Measurements from ENCODE around the gene TRO.

TRO gene

GRCh38 chrX:54920610-54921426, at the start of gene TRO:
TRO (plus strand) TSS chrX:54920824; CDS start chrX:54922247, 1,423 bp downstream.
- peak; percentile 30 for DNase-seq

- no peak for DNase-seq
Measured at GRCh38 chrX:54885740-54886139, 34.9 kb upstream of the TRO start.

GRCh38 chrX:54891573-54891972, 29.1 kb upstream of the TRO start:
- peak; percentile 65 for DNase-seq

- no peak for DNase-seq
Measured at GRCh38 chrX:54894159-54894558, 26.5 kb upstream of the TRO start.

GRCh38 chrX:54909941-54910340, 10.7 kb upstream of the TRO start:
- no peak for DNase-seq

- peak; percentile 72 for DNase-seq
Measured at GRCh38 chrX:54921427-54922021, 900 bp downstream of the TRO start.

GRCh38 chrX:54922547-54922946, 1.9 kb downstream of the TRO start:
- DNase-seq: no peak

GRCh38 chrX:54923376-54923775, 2.8 kb downstream of the TRO start:
- no peak for DNase-seq

GRCh38 chrX:54926978-54927377, 6.4 kb downstream of the TRO start:
- no peak for DNase-seq

GRCh38 chrX:54928876-54929275, 8.3 kb downstream of the TRO start:
- DNase-seq: no peak

- DNase-seq: no peak
Measured at GRCh38 chrX:54930291-54931049, 9.8 kb downstream of the TRO start.

- no peak for DNase-seq
Measured at GRCh38 chrX:54931107-54931506, 10.5 kb downstream of the TRO start.

GRCh38 chrX:54933150-54933826, 12.7 kb downstream of the TRO start:
- DNase-seq: no peak

GRCh38 chrX:54934058-54934457, 13.4 kb downstream of the TRO start:
- no peak for DNase-seq

- no peak for DNase-seq
Measured at GRCh38 chrX:54934890-54935289, 14.3 kb downstream of the TRO start.

- no peak for DNase-seq
Measured at GRCh38 chrX:54935306-54935705, 14.7 kb downstream of the TRO start.

- DNase-seq: no peak
Measured at GRCh38 chrX:54937416-54937815, 16.8 kb downstream of the TRO start.

- DNase-seq: no peak
Measured at GRCh38 chrX:54944816-54945215, 24.2 kb downstream of the TRO start.

- no peak for DNase-seq
Measured at GRCh38 chrX:54945224-54945623, 24.6 kb downstream of the TRO start.

GRCh38 chrX:54950730-54951375, 30.2 kb downstream of the TRO start:
- no peak for DNase-seq

- DNase-seq: no peak
Measured at GRCh38 chrX:54961750-54962149, 41.1 kb downstream of the TRO start.

GRCh38 chrX:54964766-54965497, 44.3 kb downstream of the TRO start:
- peak; percentile 23 for DNase-seq
